Measurements from ENCODE around the gene VAV3. TPM values are rescaled to one million over a fixed set of nuclear protein-coding genes. Genes with fewer than 3 reads are reported as not detected.

The VAV3 gene
- total RNA-seq, 2 experiments from 2014 or later: 2.3 to 8.3 TPM

DNA sequence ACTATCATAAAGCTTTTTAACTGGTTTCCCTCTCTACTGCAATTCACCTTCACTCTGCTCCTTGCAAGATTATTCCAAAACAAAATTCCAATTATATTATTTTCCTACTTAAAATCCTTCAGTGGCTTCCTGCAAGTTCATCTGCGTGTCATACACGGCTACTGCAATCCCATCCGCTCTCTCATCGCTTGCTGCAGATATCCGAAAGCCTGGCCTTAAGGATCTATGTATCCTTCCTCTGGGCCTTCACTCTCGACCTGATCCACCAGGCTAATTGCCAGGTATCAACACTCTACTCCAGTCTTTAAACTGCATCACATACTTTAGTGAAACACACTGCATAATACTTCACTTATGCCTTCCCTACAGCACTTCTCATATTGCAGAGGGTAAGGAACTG lies 44.0 kb downstream of the VAV3 start:
- no peak overlapping the region for H2AFZ ChIP-seq (ENCODE audit: low read length)

DNA sequence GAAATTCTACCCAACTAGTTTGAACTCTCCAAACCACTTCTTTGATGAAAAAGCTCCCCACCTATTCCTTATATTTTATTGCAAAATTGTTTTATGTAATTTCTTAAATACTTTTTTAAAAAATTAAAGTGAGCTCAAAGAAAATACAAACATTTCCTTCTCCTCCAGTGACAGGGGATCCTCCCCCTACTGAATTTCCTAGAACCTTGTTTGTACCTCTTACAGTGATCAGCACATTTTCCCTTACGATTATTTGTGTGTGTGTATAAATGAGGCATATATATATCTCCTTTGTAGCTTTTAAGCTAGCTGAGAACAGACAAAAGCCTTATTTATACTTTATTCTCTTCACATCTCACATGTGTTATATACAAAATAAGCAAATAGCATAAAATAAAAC lies 44.4 kb downstream of the VAV3 start:
- no peaks in the 10 kb centered on the region for H3K4me1 ChIP-seq (ENCODE audit: insufficient read depth, low read length, poor library complexity, severe bottlenecking)
- no peaks in the 10 kb centered on the region for H3K9me3 ChIP-seq (ENCODE audit: low read length)
- intact Hi-C loops (cut with micrococcal nuclease; ENCODE audit: unreplicated experiment): no loop called here
- H3K4me2 ChIP-seq (ENCODE audit: low read length): no peak overlapping the region
- no peaks in the 10 kb centered on the region for H3K79me2 ChIP-seq (ENCODE audit: insufficient read depth, low read depth, low read length)
- ChIA-PET CTCF (ENCODE audit: unreplicated experiment) (no interaction called here), POLR2A (interaction anchor here (0.9 to 1.5 kb wide), 6 partner anchors 8 to 47 kb away, joined by 3 to 5 read pairs (median 3); no protein-coding TSS in a partner anchor)
- H3K9me2 ChIP-seq (ENCODE audit: insufficient read depth, low read length): no peaks in the 10 kb centered on the region
- DNase-seq (ENCODE audit: low spot score): no peak
- H4K20me1 ChIP-seq (ENCODE audit: insufficient read depth, low read length): no peaks in the 10 kb centered on the region
- no TSS peak for BruUV-seq (replicated peaks)
- no peaks in the 10 kb centered on the region for H3K36me3 ChIP-seq (ENCODE audit: insufficient read depth, low read length)
- H2AFZ ChIP-seq (ENCODE audit: low read length): no peak overlapping the region
- no peak overlapping the region for H3K4me3 ChIP-seq (ENCODE audit: low read depth, low read length, poor library complexity, severe bottlenecking)
- TF ChIP-seq EZH2phosphoT487 (IDR thresholded peaks at IDR 0.05; ENCODE audit: borderline replicate concordance, low read depth, low read length): no peak
- TF ChIP-seq, protein P1, sequence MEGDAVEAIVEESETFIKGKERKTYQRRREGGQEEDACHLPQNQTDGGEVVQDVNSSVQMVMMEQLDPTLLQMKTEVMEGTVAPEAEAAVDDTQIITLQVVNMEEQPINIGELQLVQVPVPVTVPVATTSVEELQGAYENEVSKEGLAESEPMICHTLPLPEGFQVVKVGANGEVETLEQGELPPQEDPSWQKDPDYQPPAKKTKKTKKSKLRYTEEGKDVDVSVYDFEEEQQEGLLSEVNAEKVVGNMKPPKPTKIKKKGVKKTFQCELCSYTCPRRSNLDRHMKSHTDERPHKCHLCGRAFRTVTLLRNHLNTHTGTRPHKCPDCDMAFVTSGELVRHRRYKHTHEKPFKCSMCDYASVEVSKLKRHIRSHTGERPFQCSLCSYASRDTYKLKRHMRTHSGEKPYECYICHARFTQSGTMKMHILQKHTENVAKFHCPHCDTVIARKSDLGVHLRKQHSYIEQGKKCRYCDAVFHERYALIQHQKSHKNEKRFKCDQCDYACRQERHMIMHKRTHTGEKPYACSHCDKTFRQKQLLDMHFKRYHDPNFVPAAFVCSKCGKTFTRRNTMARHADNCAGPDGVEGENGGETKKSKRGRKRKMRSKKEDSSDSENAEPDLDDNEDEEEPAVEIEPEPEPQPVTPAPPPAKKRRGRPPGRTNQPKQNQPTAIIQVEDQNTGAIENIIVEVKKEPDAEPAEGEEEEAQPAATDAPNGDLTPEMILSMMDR (conservative IDR thresholded peaks at IDR 0.05; ENCODE audit: low read length): no peak
- H3K27ac ChIP-seq (ENCODE audit: low read depth, low read length, poor library complexity, severe bottlenecking): no peak overlapping the region

More for the DNA sequence above, 44.0 kb downstream of the VAV3 start:
- Histone ChIP-seq H3K9me3 (ENCODE audit: low read length) (no peaks in the 10 kb centered on the region), H3K27ac (ENCODE audit: low read depth, low read length, poor library complexity, severe bottlenecking) (no peak overlapping the region), H3K4me3 (ENCODE audit: low read depth, low read length, poor library complexity, severe bottlenecking) (no peak overlapping the region), H3K36me3 (ENCODE audit: insufficient read depth, low read length) (no peaks in the 10 kb centered on the region), H3K79me2 (ENCODE audit: insufficient read depth, low read depth, low read length) (no peaks in the 10 kb centered on the region), H3K9me2 (ENCODE audit: insufficient read depth, low read length) (no peaks in the 10 kb centered on the region), H3K4me2 (ENCODE audit: low read length) (no peak overlapping the region), H4K20me1 (ENCODE audit: insufficient read depth, low read length) (no peaks in the 10 kb centered on the region), H3K4me1 (ENCODE audit: insufficient read depth, low read length, poor library complexity, severe bottlenecking) (no peaks in the 10 kb centered on the region)
- no TSS peak for BruUV-seq (replicated peaks)
- DNase-seq (ENCODE audit: low spot score): no peak
- CTCF ChIA-PET (ENCODE audit: unreplicated experiment): interaction anchor here (1.0 kb wide), 1 partner anchor 13 kb away, joined by 3 read pairs; no protein-coding TSS in a partner anchor
- intact Hi-C loops (cut with micrococcal nuclease; ENCODE audit: unreplicated experiment): no loop called here
- TF ChIP-seq EZH2phosphoT487 (IDR thresholded peaks at IDR 0.05; ENCODE audit: borderline replicate concordance, low read depth, low read length): no peak
- TF ChIP-seq, protein P1 (conservative IDR thresholded peaks at IDR 0.05; ENCODE audit: low read length): no peak
- POLR2A ChIA-PET: interaction anchor here (0.9 to 2.1 kb wide), 6 partner anchors 8 to 48 kb away, joined by 3 to 10 read pairs (median 4); no protein-coding TSS in a partner anchor

DNA sequence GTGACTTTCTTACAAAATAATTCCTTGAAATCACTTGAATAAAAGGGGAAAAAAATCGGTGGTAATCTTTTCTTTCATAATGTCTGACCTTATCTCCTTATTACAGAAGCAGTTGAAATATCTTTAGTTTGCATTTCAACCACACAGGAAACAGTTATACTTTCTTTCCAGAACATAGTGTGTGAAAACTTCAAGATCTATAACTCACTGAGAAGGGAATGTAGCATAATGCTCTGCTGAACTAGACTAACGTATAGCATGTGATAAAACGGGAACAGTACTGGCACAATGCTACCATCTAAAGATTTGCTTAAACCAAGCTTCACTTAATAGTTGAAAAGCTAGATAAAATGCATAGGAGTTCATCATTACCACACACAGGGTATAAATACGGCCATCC lies 45.0 kb downstream of the VAV3 start:
- intact Hi-C loops (cut with micrococcal nuclease; ENCODE audit: unreplicated experiment): no loop called here
- POLR2A ChIA-PET: interaction anchor here (0.9 to 1.2 kb wide), 4 partner anchors 11 to 47 kb away, joined by 3 to 4 read pairs (median 3); no protein-coding TSS in a partner anchor
- H3K27ac ChIP-seq (ENCODE audit: low read depth, low read length, poor library complexity, severe bottlenecking): no peak overlapping the region

More for the DNA sequence above, 45.0 kb downstream of the VAV3 start:
- no peak for TF ChIP-seq EZH2phosphoT487 (IDR thresholded peaks at IDR 0.05; ENCODE audit: borderline replicate concordance, low read depth, low read length)
- no TSS peak for BruUV-seq (replicated peaks)
- Histone ChIP-seq H3K9me2 (ENCODE audit: insufficient read depth, low read length) (no peaks in the 10 kb centered on the region), H3K36me3 (ENCODE audit: insufficient read depth, low read length) (no peaks in the 10 kb centered on the region), H2AFZ (ENCODE audit: low read length) (0 out of 2 replicates have a peak overlapping the region, but pooled peaks have one; percentile 17), H3K4me2 (ENCODE audit: low read length) (no peak overlapping the region), H3K79me2 (ENCODE audit: insufficient read depth, low read depth, low read length) (no peaks in the 10 kb centered on the region), H3K4me3 (ENCODE audit: low read depth, low read length, poor library complexity, severe bottlenecking) (no peak overlapping the region), H3K4me1 (ENCODE audit: insufficient read depth, low read length, poor library complexity, severe bottlenecking) (no peaks in the 10 kb centered on the region), H3K9me3 (ENCODE audit: low read length) (no peaks in the 10 kb centered on the region), H4K20me1 (ENCODE audit: insufficient read depth, low read length) (no peaks in the 10 kb centered on the region)
- DNase-seq (ENCODE audit: low spot score): no peak
- CTCF ChIA-PET (ENCODE audit: unreplicated experiment): no interaction called here

Measured in OCI-LY7 (cell line).